Measurements from ENCODE around the gene SPATA46.

GRCh38 chr1:162358928-162359327 is 17.7 kb downstream of the SPATA46 start:
- no peak for TF ChIP-seq CTCF (optimal IDR thresholded peaks at IDR 0.05 in 1 of 3, IDR thresholded peaks at IDR 0.05 in 1 of 3, conservative IDR thresholded peaks at IDR 0.05 in 1 of 3; ENCODE audit: extremely low read depth in 1 of 3, insufficient read depth in 2 of 3, low read length in 3 of 3)
- no peak for TF ChIP-seq EZH2 (IDR thresholded peaks at IDR 0.05; ENCODE audit: low read length)

All from keratinocyte (primary cell).